ENCODE results near the gene NR2F1-AS1. TPM values are rescaled to one million over a fixed set of nuclear protein-coding genes. Genes with fewer than 3 reads are reported as not detected.

The NR2F1-AS1 gene
- total and polyA plus RNA-seq, 9 of the 15 experiments (the other 6 are each of a cell fraction or from before 2014, with no cell fraction given) = not detected

DNA sequence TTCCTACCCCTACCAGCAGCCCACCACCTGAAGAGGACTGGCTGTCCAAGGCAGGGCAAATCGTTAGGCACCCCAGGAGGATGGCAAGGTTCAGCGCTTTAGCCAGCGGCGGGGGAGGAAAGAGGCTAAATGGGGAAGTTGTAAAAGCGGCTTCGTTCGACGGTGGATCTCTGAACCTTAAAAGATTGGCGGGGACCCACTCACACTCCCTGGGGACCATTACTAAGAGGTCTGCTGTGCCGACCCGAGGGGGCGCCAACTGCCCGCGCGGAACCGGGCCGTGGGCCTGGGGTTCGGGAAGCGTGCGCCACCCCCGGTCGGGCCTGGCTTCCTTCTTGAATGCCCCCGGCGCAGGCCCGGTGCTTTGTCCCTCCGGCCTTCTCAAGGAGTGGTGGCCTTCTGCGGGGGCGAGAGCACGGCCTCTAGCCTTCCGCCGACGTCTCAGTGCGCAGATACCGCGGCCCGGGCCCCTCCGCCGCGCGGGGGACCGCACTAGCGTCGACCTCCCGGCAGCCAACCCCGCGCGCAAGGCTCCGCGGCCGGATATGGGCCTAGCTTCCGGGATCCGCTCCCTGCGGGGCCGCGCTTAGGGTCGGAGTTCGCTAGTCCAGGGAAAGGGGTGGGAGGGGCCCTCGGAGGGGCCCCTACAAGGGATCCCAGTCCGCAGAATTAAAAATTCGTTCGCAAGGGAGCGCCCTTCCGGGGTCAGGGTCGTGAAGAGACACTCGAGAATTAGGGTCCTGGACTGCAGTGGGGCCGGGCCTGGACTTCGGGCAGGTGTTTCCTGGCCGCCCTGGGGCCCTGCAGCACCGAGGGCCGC lies 10.5 kb downstream of the NR2F1-AS1 start (continued):
- no peak for TF ChIP-seq EWSR1 (IDR thresholded peaks at IDR 0.05; ENCODE audit: borderline replicate concordance, low read depth, partially characterized antibody)
- no peak for TF ChIP-seq KDM1A (IDR thresholded peaks at IDR 0.05)
- TF ChIP-seq FOXP1 (CRISPR knock-in tag; IDR thresholded peaks at IDR 0.05) = no peak
- no peak for TF ChIP-seq POLR2G (IDR thresholded peaks at IDR 0.05; ENCODE audit: low read depth, low read length)
- TF ChIP-seq PML (IDR thresholded peaks at IDR 0.05; ENCODE audit: low read length) = no peak
- TF ChIP-seq ZNF780A (CRISPR knock-in tag; IDR thresholded peaks at IDR 0.05) = no peak
- TF ChIP-seq, protein P1, sequence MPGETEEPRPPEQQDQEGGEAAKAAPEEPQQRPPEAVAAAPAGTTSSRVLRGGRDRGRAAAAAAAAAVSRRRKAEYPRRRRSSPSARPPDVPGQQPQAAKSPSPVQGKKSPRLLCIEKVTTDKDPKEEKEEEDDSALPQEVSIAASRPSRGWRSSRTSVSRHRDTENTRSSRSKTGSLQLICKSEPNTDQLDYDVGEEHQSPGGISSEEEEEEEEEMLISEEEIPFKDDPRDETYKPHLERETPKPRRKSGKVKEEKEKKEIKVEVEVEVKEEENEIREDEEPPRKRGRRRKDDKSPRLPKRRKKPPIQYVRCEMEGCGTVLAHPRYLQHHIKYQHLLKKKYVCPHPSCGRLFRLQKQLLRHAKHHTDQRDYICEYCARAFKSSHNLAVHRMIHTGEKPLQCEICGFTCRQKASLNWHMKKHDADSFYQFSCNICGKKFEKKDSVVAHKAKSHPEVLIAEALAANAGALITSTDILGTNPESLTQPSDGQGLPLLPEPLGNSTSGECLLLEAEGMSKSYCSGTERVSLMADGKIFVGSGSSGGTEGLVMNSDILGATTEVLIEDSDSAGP (CRISPR knock-in tag; IDR thresholded peaks at IDR 0.05) = no peak
- TF ChIP-seq, protein P2, sequence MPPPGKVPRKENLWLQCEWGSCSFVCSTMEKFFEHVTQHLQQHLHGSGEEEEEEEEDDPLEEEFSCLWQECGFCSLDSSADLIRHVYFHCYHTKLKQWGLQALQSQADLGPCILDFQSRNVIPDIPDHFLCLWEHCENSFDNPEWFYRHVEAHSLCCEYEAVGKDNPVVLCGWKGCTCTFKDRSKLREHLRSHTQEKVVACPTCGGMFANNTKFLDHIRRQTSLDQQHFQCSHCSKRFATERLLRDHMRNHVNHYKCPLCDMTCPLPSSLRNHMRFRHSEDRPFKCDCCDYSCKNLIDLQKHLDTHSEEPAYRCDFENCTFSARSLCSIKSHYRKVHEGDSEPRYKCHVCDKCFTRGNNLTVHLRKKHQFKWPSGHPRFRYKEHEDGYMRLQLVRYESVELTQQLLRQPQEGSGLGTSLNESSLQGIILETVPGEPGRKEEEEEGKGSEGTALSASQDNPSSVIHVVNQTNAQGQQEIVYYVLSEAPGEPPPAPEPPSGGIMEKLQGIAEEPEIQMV (tag; conservative IDR thresholded peaks at IDR 0.05; ENCODE audit: low read depth) = no peak
- TF ChIP-seq ILK (tag; IDR thresholded peaks at IDR 0.05; ENCODE audit: borderline replicate concordance, low read depth) = no peak
- TF ChIP-seq, protein P3, sequence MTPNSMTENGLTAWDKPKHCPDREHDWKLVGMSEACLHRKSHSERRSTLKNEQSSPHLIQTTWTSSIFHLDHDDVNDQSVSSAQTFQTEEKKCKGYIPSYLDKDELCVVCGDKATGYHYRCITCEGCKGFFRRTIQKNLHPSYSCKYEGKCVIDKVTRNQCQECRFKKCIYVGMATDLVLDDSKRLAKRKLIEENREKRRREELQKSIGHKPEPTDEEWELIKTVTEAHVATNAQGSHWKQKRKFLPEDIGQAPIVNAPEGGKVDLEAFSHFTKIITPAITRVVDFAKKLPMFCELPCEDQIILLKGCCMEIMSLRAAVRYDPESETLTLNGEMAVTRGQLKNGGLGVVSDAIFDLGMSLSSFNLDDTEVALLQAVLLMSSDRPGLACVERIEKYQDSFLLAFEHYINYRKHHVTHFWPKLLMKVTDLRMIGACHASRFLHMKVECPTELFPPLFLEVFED (CRISPR knock-in tag; conservative IDR thresholded peaks at IDR 0.05) = no peak

All from K562 (cell line).